HPDE6-E6E7 (cell line): ENCODE data around the gene PSME2.

Source experiments
- DNase-seq: peaks from one replicate; pipeline ENCODE4 v3.0.0; 2011; ENCODE audit warnings: missing footprints; ENCODE audit errors: extremely low spot score

Gene PSME2

DNA sequence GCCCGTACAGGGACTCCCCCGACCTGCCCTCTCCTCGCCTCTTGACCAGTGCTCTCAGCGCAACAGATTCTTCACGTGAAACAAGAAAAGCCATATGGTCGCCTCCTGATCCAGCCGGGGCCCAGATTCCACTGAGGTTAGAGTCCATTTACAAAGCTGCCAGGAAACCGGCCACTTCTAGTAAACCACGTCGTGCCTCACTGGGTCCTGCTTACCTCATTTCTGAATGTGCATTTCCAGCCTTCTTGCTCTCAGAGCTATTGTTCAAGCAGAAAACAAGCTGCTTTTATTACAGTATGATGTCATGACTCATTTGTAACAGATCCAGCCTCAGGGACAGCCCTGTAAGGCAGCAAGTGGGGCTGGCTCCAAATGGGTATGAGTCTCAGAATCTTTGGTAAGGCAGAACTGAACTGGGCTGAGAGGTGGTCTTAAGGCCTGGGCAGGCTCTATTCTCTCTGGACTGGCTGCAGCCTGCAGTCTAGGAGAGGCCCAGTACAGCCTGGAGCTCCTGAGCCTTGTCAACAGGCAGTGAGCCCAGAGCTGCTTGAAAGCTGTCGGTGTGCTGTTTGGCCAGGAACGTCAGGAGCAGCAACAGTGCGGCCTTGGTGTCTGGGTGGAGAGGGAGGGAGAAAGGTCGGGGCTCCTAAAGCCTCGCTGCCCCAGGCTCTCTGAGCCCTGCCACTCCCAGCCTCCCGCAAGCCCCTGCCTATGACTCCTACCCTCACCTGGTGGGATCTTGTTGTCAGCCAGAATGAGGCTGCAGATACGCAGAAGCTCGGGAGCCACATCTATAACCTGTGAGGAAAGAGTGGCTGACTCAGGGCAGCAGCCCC, 33.8 kb upstream of the PSME2 start:
- no peak for DNase-seq

DNA sequence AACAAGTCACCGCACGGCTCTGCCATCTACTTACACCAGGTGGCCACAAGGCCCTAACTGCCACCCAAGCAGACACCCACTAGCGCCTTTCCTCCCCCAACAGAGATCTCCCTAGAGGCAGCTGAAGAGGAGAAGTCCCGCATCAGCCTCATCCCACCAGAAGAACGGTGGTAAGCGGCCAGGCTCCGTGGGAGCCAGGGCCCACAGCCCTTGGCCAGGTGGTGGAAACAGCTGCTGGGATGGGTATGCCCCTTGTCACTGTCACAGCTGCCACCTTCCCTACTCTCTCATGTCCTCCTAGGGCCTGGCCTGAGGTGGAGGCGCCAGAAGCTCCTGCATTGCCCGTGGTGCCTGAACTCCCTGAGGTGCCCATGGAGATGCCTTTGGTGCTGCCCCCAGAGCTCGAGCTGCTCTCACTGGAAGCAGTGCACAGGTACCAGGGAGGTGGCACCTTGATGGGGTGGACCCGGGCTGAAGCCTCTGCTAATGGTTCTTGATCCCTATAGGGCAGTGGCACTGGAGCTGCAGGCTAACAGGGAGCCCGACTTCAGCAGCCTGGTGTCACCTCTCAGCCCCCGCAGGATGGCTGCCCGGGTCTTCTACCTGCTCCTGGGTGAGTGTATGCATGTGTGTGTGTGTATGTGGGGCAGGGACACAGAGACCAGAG, 33.0 kb upstream of the PSME2 start:
- DNase-seq: no peak

DNA sequence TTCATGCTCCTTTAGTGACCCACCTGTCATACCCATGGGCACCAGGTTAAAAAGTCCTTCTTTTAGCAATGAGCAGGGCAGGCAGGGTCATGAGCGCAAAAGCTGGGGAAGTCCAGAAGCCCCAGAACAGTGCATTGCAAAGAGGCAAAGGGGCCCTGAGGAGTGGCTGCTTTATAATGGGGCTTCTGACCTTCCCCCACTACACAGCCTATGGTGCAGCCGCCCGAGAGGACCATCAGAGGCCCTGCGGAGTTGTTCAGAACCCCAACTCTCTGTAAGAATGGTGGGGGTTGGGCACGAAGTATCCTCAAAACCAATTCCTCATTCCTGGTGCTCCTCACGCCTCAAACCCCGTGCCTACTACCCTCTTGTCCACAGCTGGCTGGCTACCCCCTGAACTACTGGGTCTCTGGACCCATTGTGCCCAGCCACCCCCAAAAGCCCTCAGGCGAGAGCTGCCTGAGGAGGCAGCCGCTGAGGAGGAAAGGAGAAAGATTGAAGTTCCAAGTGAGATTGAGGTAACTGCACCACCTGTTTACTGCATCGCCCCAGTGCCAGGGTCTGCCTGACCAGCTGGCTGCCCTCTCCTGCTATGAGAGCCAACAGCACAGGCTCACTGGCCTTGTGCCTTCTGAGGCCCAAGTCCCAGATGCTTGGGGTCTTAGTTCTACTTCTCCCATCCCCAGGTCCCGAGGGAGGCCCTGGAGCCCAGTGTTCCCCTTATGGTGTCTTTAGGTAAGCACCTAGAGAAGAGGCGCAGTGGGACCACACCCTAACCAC, 32.2 kb upstream of the PSME2 start:
- no peak for DNase-seq

DNA sequence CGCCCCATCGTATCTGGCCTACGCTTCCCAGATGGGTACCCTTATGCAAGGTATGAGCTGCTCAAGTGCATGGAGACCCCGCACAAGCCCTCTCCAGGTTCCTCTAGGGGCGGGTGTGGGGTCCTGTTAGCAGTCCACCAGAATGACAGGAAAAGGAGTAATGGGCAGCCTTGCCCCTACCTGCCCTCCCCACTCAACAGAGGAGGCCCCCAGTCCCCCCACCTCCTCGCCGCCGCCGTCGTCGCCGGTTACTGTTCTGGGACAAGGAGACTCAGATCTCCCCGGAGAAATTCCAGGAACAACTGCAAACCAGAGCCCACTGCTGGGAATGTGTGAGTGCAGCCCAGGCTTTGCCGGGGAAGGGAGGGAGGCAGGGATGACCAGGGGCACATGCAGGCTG, 31.5 kb upstream of the PSME2 start:
- DNase-seq: no peak

DNA sequence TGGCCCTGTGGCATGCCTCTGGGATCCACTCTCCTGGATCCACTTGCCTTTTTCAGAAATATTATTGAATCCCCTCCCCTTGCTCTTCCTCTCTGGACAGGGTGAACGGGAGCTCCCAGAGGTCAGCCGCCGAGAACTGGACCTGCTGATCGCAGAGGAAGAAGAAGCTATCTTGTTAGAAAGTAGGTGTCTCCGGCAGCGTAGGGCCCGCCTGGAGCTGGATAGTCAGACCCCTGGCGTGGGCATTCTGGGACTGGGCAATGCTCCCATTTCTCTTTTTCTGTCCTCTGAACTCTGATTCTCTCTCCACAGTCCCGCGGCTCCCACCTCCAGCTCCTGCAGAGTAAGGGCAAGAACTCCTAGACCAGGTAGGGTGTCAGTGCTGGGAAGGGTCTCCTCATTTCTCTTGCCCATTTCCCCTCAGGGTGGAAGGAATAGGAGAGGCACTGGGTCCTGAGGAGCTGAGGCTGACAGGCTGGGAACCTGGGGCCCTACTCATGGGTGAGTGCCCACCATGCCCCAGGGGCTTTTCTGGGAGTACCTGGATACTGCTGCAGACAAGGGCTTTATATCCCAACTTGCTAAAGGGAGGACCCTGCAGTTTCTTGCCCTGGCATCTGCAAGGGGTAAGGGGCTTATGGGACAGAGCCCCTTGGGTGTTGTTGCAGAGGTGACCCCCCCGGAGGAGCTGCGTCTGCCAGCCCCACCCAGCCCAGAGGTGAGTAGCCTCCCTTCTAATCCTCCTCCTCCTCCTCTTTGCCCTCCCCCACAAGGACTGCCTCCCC, 30.8 kb upstream of the PSME2 start:
- no peak for DNase-seq

DNA sequence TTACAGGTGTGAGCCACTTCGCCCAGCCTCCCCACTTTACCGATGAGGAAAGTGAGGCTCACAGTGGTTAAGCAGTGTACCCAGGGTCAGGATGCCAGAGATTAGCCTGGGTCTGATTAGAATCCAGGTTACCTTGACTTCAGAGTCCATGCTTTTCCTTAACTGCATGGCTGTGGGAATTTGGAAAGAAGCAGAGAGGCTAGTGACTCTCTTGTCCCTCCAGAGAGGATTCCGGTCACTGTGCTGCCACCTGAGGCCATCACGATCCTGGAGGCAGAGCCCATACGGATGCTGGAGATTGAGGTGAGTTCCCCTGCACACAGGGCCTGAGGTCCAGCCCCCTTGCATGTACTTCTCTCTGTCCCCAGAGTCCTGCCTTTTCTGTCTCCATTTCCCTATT, 30.2 kb upstream of the PSME2 start:
- DNase-seq: no peak

DNA sequence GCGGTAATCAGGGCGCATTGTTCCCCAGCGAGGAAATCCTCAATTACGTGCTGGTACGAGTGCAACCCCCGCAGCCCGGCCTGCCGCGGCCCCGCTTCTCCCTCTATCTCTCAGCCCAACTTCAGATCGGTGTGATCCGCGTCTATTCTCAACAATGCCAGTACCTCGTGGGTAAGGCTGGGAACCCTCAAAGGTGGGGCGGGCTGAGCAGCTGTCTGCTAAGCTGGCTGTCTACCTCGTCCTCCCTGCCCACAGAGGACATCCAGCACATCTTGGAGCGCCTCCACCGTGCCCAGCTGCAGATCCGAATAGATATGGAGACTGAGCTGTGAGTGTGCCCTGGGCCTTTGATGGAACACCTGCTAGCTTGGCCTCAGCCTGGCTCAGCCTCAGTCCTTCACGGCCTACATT, 26.5 kb upstream of the PSME2 start:
- no peak for DNase-seq

DNA sequence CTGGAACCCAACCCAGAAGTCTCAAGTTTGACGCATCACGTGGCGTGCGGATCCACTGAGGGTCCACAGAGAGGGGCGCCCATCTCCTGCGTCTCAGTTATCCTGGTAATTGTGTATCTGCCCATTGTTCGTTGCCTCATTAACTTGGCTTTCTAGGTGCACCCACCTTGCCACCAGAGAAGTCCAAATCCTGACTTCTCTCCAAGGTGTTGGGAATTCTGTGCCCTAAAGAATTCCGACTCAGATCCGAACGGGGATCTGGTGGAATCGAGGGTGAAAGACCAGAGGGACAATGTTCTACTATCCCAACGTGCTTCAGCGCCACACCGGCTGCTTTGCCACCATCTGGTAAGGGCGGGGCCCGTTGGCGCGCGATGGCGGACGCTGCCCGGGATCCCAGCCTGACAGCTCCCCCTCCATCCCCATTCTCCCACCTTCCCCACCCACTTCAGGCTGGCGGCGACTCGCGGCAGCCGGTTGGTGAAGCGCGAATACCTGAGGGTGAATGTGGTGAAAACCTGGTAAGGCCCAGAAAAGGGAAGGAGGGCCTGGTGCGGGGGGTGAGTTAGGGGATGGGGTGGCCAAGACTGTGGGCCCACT, 26.0 kb upstream of the PSME2 start:
- no peak for DNase-seq

DNA sequence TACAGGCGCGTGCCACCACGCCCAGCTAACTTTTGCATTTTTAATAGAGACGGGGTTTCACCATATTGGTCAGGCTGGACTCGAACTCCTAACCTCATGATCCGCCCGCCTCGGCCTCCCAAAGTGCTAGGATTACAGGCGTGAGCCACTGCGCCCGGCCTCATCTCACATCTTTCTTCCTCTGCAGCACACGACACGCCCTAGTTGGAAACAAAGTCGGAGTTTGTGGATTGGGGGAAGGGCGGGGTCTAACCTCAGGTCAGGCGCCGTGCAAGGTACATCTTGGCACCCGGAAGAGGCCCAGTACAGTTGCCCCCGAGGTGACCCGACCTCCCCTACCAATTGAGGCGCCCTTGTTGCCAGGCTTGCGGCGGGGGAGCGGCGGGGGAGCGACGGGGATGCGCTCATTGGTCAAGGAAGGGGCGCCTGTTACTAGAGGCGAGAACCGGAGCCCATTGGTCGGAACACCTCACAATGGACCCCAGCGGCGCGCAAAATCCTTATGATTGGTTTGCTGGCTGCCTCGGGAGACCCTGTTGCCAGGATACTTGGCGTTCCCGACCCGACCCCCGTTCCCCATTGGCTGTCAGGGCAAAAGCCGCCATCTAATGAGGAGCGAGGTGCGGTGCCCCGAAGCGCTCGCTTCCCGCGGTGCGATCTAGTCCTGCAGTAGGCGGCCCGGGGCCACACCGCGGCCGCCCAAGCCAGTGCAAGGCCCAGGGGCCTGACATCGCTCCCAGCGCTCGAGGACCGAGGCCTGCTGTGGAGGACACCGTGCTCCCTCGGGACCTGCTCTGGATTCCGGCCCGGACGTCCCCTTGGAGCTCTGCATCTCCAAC, 25.2 kb upstream of the PSME2 start, which contains the start of gene REC8:
Gene REC8 (plus strand): TSS at position 659 of the 839 bp plus-strand sequence. CDS start 473 bp downstream, outside the sequence.
- no peak for DNase-seq

DNA sequence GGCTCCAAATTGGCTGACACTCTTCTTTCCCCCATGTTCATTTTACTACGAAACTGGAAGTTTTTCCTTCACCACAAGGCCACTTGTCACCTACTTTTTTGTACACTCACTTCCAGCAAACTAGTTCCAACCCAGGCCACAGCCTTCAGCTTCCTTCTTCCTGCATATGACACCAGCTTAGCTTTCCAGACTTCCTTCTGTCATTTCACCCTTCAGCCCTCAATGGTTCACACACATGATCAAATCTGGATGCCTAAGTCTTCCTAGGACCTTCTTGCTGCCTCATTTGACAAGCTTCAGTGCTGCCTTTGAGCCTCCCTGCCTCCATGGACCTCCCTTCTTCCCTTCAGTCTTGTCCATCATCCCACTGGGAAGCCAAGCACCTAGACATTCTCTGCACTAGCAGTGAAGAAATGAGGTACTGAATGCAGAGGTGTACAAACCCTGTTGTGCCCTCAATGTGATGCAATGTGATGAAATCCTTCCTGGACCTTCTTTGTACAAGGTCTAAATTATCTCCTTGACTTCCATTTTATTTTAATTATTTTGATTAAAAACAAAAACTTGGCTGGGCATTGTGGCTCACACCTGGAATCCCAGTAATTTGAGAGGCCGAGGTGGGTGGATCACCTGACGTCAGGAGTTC, 21.2 kb upstream of the PSME2 start:
- DNase-seq: no peak

DNA sequence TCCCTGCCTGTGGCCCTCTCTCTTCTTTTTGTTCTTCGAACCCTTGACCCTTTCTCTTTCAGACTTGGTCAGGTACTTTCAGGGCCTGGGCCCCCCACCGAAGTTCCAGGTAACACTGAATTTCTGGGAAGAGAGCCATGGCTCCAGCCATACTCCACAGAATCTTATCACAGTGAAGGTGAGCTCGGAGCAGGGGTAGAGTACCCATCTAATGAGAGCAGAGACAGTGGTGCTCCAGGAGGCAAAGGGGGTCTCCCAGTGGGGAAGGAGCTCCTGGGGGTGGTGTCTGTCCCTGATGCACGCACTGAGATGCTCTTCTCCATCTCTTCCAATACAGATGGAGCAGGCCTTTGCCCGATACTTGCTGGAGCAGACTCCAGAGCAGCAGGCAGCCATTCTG, 19.4 kb upstream of the PSME2 start:
- DNase-seq: no peak

DNA sequence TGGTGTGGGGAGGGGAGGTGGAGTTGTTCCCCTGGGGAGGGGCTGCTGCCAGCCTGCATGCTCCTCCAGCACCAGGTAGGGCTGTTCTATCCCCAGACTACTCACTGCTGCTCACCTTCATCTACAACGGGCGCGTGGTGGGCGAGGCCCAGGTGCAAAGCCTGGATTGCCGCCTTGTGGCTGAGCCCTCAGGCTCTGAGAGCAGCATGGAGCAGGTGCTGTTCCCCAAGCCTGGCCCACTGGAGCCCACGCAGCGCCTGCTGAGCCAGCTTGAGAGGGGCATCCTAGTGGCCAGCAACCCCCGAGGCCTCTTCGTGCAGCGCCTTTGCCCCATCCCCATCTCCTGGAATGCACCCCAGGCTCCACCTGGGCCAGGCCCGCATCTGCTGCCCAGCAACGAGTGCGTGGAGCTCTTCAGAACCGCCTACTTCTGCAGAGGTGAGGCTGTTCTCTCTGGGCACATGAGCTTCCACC, 18.1 kb upstream of the PSME2 start:
- DNase-seq: no peak

DNA sequence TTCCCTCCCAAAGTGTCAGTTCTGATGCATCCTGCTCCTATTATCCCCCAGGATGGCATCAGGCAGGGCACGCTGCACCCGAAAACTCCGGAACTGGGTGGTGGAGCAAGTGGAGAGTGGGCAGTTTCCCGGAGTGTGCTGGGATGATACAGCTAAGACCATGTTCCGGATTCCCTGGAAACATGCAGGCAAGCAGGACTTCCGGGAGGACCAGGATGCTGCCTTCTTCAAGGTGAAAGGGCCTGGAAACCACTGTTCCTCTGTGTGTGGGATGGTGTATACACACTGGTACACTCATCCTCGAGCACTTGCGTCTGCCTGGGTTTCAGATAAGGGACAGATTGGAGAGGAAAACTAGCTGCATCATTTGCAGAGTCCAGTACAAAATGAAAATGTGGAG, 15.7 kb upstream of the PSME2 start:
- DNase-seq: no peak

DNA sequence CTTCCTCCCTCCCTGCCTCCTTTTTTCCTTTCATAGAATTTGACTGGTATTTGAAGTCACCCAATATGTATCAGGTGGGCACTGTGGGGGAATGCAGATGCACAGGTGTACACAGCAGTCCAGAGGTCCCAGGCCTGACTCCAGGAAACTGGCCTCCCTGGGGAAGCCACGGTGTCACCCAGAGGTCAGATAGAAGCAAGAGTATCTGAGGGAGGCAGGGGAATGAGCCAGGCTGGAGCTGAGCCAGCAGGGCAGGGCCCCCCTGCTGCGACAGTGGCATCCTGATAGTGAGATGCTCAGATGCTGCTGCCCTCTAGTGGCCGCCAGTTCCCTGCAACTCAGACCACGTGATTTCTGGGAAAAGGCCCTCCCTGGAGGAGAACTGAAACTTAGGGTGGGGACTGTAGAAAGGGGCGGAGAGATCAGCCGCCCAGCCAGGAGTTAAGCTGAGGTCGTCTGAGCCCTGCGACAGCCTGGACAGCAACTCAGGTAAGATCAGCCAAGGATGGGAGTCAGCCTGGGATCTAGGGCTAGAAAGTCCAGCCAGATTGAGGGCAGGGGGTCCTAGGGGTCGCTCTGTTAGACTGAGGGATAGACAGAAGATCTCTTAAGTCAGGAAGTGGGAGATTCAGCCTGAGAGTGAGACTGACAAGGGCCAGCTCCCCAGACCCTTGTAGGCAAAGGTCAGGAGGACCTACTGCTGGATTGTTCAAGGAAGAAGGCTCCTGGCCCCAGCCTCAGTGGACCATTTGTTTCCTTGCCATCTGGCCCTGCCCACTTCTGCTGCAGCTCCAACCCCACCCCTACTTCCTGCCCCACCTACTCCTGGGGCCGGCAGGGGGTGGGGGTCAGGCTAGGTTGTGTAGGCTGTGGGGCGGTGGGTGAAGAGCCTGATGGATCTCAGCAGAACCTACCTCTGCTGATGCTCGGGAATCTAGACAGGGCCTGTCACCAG, 14.7 kb upstream of the PSME2 start, which contains the start of gene IRF9:
Gene IRF9 (plus strand): TSS at position 416 of the 955 bp plus-strand sequence. CDS start 880 bp downstream, outside the sequence.
- peak; percentile 94 for DNase-seq

DNA sequence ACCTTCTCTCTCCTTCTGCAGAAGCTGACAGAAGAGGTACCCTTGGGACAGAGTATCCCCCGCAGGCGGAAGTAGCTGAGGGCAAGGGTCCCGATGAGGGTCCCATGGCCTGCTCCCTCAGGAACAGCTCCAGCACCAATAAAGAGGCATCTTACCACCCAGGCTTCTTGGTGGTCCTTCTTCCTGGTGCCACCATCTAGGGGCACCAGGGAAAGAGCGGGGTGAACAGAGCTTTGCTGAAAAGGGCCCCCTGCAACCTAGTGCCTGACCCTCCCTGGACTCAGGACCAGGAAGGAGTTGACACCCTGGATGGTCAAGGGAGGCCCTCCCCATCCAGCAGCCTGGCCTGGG, 14.1 kb upstream of the PSME2 start:
- DNase-seq: no peak

DNA sequence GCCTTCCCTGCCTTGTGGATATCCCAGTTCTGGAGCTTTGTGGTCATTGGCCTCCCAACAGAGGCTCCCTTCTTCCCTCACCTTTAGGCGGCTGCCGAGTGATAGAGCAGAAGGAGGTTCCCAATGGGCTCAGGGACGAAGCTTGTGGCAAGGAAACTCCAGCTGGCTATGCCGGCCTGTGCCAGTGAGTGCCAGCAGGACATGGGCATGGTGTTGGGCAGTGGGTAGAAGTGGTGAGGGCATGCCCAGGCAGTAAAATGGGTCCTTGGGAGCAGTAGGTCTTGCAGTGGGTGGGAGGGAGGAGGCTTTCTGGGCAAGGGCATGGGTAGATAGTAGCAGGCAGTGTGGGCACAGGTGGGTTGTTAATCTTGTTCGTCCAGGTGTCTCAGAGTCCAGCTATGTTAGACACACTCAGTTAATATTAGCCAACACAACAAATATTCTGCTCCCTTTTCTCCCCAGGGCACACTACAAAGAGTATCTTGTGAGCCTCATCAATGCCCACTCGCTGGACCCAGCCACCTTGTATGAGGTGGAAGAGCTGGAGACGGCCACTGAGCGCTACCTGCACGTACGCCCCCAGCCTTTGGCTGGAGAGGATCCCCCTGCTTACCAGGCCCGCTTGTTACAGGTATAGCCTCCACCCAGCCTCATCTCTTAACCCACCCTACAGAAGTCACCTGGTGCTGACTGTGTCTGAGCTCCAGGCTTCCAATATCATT, 13.5 kb upstream of the PSME2 start:
- DNase-seq: no peak

DNA sequence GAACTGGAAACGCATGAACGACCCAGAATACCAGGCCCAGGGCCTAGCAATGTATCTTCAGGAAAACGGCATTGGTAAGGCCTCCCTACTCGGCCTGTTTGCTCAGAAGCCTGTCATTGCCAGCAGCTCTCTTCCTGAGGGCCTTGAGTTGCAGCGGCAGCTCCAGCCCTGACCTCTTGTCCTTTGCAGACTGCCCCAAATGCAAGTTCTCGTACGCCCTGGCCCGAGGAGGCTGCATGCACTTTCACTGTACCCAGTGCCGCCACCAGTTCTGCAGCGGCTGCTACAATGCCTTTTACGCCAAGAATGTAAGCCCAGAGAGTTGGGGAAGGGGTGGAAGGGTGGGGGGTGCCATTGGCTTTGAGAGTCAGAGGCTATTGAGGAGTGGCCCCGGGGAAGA, 10.9 kb upstream of the PSME2 start:
- DNase-seq: no peak

DNA sequence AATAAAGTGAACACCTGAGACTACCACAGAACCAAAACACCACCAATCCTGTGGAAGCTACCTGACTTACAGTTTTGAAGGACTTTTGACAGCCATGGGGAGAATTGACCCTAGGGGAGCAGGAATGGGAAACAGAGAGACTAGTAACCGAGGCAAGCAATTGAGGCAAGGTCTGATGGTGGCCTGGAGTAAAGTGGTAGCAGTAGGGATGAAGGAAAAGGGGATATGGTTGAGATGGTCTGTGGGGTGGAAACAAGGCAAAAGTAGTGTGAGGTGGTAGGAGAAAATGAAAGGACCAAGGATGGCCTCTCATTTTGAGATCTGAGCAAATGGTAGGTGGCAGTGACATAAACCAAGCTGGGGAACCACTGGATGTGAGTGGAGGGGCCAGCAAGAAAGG, 10.4 kb upstream of the PSME2 start:
- no peak for DNase-seq
